ENCODE measurements around the gene CHAC1.
A peak's percentile ranks its signal among the peaks of the same experiment; 100 is the strongest.

CHAC1 gene

GRCh38 chr15:40925495-40925862 is 27.8 kb upstream of the CHAC1 start:
- no peak for DNase-seq (ENCODE audit: low read depth)

GRCh38 chr15:40925863-40926658 is 27.2 kb upstream of the CHAC1 start:
- DNase-seq (ENCODE audit: low read depth), result no peak

- no peak for DNase-seq (ENCODE audit: low read depth)
Observed at GRCh38 chr15:40926659-40927494, 26.4 kb upstream of the CHAC1 start.

- DNase-seq (ENCODE audit: low read depth), result no peak
Observed at GRCh38 chr15:40927495-40927872, 25.8 kb upstream of the CHAC1 start.

- no peak for DNase-seq (ENCODE audit: low read depth)
Observed at GRCh38 chr15:40927873-40928806, 25.1 kb upstream of the CHAC1 start.

DNA sequence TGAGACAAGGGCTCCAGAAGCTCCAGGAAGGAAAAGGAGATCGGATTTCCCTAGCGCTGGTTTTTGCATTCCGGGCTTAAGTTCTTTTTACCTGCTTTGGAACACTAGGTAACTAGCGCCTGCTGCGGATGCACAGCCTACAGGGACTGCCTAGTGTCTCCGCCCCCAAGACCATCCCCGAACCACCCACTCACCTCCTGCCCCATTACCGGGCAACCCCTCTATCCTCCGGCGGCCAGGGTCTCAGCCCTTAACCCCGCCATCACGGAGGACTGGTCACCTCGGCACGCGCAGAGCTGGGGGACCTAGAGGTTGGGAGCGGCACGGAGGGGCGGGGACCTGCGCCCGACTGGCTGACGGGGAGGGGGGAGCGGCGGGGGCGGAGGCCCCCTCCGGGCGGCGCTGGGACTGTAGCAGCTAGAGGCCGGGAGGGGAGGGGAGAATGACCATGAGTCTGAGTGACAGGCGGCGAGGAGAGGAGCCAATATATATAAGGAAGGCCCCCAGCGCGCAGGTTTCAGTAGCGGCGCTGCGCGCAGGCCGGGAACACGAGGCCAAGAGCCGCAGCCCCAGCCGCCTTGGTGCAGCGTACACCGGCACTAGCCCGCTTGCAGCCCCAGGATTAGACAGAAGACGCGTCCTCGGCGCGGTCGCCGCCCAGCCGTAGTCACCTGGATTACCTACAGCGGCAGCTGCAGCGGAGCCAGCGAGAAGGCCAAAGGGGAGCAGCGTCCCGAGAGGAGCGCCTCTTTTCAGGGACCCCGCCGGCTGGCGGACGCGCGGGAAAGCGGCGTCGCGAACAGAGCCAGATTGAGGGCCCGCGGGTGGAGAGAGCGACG is 24.2 kb upstream of the CHAC1 start, which contains the start of gene DLL4:
Gene DLL4 (plus strand): TSS at position 520 of the 839 bp plus-strand sequence. CDS start 329 bp downstream, outside the sequence.
- no peak for DNase-seq (ENCODE audit: low read depth)

DNA sequence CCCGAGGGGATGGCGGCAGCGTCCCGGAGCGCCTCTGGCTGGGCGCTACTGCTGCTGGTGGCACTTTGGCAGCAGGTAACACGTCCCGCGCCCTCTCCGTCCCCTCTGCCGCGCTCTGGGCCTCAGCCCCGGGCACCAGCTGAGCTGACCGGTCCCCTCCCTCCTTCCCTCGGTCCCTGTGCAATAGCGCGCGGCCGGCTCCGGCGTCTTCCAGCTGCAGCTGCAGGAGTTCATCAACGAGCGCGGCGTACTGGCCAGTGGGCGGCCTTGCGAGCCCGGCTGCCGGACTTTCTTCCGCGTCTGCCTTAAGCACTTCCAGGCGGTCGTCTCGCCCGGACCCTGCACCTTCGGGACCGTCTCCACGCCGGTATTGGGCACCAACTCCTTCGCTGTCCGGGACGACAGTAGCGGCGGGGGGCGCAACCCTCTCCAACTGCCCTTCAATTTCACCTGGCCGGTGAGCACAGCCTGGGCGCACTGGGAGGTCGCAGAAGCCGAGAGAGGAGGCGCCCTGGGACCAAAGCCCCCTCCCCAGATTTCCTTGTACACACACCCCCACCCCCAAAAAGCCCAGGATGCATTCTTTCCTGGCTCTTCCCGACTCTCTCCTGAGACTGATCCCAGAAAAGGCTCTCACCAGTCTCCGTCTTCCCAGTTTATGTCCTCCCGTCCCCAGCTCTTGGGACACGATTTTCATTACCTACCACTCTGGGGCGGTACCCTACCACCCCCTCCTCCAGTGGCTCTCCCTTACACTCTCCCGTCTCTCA is 23.4 kb upstream of the CHAC1 start:
- no peak for DNase-seq (ENCODE audit: low read depth)

DNA sequence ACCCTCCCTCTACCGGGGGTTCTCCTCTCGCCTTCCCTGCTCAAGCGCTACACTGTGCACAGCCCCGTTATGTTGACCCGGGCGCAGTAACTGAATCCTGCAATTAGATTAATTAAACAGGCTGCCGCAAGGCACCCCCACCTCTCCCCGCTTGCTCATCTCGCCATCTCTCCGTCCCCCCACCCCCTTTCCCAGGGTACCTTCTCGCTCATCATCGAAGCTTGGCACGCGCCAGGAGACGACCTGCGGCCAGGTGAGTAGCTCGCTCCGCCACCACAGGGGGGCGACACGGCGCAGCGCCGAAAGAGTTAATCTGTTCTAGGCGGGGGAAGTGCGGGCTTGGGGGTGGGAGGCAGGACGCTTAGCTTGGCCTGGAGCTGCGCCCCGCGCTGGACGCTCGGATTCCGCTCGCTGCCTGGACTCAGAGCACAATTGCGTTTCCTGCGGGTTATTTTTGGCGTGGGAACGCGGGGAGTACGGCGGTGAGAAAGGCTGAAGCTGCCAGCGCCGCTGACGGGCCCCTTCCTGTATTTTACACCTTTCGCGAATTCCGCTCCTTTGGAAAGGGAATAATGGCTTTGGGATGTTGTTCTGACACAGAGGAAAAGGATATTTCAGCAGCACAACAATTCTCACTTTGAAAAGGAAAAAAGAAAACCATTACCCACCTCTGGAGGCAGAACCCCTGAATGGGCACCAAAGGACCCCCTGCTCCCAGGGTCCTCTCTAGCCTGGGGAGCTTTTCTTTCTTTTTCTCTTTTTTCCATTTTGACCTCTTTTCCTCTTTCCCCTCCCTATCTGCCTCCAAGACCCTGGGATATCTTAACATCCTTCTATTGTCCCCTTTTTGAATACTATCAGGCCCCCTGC is 22.6 kb upstream of the CHAC1 start:
- peak; percentile 24 for DNase-seq (ENCODE audit: low read depth)

- no peak for DNase-seq (ENCODE audit: low read depth)
Observed at GRCh38 chr15:40931300-40932142, 21.8 kb upstream of the CHAC1 start.

GRCh38 chr15:40932156-40932555 is 21.1 kb upstream of the CHAC1 start:
- no peak for DNase-seq (ENCODE audit: low read depth)

GRCh38 chr15:40932649-40933516 is 20.4 kb upstream of the CHAC1 start:
- DNase-seq (ENCODE audit: low read depth), result no peak

DNA sequence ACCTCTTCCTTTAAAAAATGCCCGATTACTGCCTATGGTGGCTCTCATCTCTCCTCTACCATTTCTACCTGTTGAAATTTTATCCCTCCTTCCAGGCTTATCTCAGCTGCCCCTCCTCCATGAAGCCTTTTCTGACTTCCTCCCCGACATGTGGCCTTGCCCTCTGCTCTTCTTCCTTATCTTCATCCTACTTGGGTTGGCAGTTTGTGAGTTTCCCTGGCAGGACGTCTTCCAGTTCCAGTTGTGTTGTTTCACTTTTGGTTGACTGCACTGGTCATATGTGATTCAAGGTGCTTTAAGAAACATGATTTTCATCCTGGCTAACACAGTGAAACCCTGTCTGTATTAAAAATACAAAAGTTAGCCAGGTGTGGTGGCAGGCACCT is 19.8 kb upstream of the CHAC1 start:
- DNase-seq (ENCODE audit: low read depth), result no peak

- DNase-seq (ENCODE audit: low read depth), result no peak
Observed at GRCh38 chr15:40934457-40934856, 18.8 kb upstream of the CHAC1 start.

GRCh38 chr15:40936234-40936708 is 17.0 kb upstream of the CHAC1 start:
- DNase-seq (ENCODE audit: low read depth), result no peak

- DNase-seq (ENCODE audit: low read depth), result no peak
Observed at GRCh38 chr15:40936709-40937666, 16.3 kb upstream of the CHAC1 start.
